GM12801 (cell line): Measurements from ENCODE around the gene LRWD1.

Source experiments
- CTCF ChIP-seq: IDR thresholded peaks from one replicate; pipeline ENCODE4 v1.5.1; 2011; ENCODE audit warnings: control low read depth; ENCODE audit not compliant: insufficient read length; ENCODE audit errors: extremely low read depth

LRWD1 gene

DNA sequence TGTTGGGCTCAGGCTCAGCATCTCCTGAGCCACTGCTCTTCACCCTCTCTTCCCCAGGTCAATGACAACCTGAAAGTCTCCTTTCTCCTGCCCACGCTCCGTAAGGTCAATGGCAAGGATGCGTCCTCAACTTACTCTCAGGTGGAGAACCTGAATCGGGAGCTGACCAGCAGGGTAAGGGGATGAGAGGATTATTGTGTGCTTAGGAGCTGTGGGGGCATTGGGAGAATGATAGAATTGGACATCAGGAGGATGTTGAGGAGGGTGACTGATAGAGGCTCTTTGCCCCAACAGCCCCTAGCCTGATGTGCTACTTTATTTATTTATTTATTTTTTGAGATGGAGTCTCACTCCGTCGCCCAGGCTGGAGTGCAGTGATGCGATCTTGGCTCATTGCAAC, 1.3 kb downstream of the LRWD1 start:
- no peak for TF ChIP-seq CTCF

GRCh38 chr7:102467581-102468477, 3.0 kb downstream of the LRWD1 start:
- no peak for TF ChIP-seq CTCF

DNA sequence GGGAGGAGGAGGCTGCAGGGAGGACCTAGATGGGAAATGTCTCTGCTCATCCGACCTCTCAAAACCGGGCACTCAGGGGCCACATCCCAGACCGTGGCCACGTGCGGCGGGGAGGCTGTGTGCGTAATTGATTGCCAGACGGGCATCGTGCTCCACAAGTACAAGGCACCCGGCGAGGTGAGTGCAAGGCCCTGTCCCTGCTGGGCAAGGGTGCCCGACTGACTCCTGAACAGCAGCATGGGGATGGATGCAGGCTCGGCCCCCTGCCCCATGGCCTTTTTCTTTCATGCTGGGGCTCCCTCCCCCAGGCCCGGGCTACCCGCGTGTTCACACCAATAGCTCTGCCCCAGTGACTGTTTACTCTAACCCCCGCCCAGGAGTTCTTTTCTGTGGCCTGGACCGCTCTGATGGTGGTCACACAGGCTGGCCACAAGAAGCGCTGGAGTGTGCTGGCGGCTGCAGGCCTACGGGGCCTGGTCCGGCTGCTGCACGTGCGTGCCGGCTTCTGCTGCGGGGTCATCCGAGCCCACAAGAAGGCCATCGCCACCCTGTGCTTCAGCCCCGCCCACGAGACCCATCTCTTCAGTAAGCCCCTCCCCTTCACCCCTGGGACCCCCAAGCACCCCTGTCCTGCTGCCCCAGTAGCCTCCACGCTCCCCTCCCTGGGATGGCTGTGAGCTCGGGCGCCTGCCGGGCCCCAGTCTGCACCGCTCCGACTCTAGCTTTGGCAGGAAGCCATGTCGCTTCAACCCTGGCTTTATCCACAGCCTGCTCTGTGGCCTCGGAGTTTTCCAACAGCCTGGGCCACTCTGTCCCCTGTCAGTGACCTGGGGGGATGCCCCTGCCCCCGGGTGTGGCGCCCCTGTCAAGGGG, 3.9 kb downstream of the LRWD1 start:
- TF ChIP-seq CTCF = no peak

GRCh38 chr7:102469351-102469971, 4.7 kb downstream of the LRWD1 start:
- TF ChIP-seq CTCF = no peak

DNA sequence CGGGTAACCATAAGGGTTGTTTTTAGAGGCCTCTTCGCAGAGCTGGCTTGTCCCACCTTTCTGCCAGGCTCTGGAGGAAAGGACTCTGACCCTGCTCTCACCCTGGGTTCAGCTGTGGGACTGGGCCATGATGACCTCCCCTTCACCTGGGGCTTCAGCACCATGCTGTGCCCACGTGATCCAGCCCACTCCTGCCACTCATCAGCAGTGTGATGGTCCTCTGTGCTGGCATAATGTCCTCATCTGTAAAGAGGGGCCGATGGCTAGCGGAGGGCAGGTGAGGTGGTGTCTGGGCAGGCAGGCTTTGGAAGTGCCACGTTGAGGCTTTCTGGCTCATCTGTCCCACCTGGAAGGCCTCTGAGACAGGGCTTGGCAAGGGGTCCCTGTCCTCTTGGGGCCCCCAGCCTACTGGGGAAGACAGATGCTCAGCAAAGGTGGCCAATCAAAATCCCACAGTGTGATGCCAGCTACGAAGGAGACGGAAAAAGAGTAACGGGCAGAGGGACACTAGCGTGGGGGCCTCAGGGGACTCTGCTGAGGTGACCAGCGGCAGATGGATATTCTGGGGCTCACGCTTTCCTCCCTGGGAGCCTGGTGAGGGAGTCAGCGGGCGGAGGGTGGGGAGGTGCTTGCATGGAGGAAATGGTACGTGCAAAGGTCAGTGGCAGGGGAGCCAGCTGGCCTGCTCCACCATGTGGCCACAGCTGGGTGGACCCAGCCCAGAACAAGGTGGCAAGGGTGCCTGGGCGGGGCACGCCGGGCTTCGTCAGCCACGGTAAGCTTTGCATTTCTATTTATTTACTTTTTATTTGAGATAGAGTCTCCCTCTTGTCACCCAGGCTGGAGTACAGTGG, 5.4 kb downstream of the LRWD1 start:
- TF ChIP-seq CTCF = no peak

- TF ChIP-seq CTCF = no peak
Observed at GRCh38 chr7:102471791-102472125, 7.0 kb downstream of the LRWD1 start.
